ENCODE results near the gene MRPL38.

- TF ChIP-seq, protein P1, sequence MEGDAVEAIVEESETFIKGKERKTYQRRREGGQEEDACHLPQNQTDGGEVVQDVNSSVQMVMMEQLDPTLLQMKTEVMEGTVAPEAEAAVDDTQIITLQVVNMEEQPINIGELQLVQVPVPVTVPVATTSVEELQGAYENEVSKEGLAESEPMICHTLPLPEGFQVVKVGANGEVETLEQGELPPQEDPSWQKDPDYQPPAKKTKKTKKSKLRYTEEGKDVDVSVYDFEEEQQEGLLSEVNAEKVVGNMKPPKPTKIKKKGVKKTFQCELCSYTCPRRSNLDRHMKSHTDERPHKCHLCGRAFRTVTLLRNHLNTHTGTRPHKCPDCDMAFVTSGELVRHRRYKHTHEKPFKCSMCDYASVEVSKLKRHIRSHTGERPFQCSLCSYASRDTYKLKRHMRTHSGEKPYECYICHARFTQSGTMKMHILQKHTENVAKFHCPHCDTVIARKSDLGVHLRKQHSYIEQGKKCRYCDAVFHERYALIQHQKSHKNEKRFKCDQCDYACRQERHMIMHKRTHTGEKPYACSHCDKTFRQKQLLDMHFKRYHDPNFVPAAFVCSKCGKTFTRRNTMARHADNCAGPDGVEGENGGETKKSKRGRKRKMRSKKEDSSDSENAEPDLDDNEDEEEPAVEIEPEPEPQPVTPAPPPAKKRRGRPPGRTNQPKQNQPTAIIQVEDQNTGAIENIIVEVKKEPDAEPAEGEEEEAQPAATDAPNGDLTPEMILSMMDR (IDR thresholded peaks at IDR 0.05) = no peak
- TF ChIP-seq POLR2A (IDR thresholded peaks at IDR 0.05) = no peak
These were observed 55.4 kb downstream of the MRPL38 start for GRCh38 chr17:75849279-75849646.
